ENCODE data around the gene LYPD3.

The LYPD3 gene

DNA sequence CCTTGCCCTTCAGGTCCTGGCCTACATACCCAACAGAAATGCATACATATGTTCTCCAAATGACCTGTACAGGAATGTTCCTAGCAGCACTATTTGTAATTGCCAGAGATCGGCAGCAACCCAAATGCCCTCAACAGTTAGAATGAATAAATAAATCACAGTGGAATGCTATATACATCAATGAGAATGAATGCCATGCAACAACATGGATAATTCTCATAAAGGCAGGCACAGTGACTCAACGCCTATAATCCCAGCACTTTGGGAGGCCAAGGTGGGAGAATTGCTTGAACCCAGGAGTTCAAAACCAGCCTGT is 32.1 kb downstream of the LYPD3 start:
- DNase-seq (ENCODE audit: low read depth in 2 of 2) = no peak

DNA sequence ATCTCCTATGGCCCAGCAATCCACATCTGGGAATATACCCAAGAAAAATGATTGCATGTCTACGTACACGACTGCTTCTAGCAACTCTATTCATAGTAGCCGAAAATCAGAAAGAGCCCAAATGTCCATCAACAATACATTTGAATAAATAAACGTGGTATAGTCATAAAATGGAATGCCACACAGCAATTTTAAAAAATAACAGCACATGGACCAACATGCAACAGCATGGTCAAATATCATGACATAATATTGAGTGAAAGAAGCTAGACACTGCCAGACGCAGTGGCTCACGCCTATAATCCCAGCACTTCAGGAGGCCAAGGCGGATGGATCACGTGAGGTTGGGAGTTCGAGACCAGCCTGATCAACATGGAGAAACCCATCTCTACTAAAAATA is 34.4 kb downstream of the LYPD3 start:
- no peak for DNase-seq (ENCODE audit: low read depth in 2 of 2)

DNA sequence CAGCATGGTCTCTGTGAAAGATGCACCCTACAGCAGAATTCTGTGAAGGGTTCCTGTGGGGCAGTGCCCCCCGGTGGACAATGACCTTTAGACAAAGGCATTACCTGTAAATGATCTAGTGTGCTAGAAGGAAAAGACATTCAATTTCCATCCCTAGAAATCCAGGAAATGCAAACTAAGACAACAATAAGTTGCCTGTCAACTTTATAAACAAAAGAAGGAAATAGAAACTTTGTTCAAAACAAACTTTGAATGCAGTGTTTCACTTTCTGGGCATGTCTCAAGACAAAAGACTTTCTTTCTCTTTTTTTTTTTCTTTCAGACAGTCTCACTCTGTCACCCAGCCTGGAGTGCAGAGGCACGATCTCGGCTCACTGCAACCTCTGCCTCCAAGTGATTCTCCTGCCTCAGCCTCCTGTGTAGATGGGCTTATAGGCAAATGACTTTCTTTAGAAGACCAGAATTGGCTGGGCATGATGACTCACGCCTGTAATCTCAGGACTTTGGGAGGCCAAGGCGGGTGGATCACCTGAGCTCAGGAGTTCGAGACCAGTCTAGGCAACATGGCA is 35.2 kb downstream of the LYPD3 start:
- DNase-seq (ENCODE audit: low read depth in 2 of 2) = no peak

DNA sequence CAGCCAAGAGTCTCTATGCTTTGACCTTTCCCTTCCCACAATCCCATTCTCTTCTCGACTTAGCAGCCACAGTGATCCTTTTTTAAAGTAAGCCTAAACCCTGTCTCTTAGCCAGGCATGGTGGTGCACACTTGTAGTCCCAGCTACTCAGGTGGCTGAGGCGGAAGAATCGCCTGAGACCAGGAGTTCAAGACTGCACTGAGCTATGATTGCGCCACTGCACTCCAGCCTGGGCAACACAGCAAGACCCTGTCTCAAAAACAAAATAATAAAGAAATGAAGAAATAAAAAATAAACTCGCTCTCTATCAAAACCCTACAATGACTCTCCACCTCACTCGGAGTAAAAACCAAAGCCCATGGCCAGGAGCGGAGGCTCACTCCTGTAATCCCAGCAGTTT is 36.0 kb downstream of the LYPD3 start:
- no peak for DNase-seq (ENCODE audit: low read depth in 2 of 2)

DNA sequence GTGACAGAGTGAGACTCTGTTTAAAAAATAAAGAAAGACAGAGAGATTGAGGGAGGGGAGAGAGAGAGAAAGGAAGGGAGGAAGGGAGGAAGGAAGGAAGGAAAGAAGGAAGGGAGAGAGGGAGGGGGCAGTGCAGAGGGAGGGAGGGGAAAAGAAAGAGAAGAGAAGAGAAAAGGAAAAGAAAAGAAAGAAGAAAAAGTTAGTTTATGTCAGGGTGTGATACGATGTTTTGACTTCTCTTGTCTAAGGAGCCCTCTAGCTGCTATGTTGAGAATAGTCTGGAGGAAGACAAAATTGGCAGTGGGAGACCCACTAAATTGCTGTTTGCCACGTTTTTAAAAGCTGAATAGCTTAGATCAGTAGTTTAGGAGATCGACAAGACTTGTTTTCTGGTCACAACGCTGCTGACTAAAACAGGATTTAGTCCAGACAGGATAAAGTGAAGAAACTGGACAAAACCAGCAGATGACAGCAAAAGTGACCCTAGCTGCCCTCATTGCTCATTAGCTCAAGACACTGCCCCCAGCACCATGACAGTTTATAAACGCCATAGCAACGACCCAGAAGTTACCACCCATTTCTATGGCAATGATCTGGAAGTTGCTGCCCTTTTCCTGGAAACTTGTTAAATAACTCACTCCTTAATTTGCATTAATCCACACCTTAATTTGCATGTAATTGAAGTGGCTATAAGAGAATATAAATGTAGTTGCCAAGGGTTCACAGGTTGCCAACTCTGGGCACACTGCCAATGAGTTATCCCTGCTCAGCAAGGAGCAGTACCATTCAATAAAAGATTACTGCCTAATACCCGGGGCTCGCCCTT is 39.6 kb downstream of the LYPD3 start:
- no peak for DNase-seq (ENCODE audit: low read depth in 2 of 2)

DNA sequence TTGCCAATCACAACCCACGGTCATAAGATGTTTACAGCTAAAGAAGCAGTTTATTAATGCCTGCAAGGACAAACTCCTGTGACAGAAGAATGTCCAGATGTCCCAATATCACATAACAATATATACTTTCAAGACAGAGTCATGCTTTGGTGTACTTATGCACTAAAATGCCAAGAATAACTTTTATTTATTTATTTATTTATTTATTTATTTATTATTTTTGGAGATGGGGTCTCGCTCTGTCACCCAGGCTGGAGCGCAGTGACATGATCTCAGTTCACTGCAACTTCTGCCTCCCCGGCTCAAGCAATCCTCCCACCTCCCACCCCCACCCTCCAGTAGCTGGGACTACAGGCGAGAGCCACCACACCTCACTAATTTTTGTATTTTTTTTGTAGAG is 41.6 kb downstream of the LYPD3 start:
- DNase-seq (ENCODE audit: low read depth in 2 of 2) = no peak

DNA sequence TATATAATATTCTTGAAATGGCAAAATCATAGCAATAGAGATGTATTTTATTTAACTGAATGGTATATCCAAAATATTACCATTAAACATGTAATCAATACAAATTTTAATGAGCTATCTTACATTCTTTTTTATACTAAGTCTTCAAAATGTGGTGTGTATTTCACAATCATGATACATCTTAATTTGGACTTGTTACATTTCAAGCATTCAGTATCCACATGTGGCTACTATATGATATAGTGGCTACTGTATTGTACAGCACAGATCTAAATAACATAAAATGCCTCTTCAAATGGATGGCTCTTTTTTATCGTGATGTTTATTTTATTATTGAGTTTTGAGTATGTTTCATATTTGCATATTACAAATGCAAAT is 42.7 kb downstream of the LYPD3 start:
- DNase-seq (ENCODE audit: low read depth in 2 of 2) = no peak

DNA sequence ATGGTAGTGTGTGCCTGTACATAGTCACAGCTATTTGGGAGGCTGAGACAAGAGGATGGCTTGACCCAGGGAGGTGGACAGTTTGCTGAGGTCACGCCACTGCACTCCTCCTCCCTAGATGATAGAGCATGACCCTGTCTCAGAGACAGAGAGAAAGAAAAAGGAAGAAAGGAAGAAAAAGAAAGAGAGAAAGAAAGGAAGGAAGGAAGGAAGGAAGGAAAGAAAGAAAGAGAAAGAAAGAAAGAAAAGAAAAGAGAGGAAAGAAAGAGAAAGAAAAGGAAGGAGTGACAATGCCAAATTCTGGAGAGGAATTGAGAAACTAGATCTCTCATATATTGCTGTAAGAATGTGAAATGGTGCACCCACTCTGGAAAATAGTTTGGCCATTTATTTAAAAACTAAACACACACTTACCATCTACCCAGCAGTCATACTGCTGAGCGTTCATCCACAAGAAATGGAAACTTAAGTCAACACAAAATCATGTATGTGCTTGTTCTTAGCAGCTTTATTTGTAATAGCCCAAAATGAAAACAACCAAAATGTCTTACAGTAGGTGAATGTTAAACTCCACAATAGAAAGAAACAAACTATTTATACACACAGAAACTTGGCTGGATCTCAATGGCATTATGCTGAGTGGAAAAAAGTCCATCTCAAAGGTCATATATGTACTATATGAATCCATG is 43.3 kb downstream of the LYPD3 start:
- DNase-seq (ENCODE audit: low read depth in 2 of 2) = no peak

DNA sequence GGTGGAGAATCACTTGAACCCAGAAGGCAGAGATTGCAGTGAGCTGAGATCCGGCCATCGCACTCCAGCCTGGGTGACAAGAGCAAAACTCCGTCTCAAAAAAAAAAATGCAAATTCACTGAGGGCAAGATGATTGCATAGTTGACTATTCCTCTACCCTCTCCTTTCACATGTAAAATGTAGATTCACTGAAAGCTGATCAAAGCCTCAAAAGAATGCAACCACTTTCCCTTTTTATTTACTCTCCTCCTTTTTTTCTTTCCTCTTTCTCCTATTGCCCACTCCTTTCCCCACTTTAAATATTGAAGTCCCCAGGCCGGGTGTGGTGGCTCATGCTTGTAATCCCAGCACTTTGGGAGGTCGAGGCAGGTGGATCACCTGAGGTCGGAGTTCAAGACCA is 44.5 kb downstream of the LYPD3 start:
- no peak for DNase-seq (ENCODE audit: low read depth in 2 of 2)

DNA sequence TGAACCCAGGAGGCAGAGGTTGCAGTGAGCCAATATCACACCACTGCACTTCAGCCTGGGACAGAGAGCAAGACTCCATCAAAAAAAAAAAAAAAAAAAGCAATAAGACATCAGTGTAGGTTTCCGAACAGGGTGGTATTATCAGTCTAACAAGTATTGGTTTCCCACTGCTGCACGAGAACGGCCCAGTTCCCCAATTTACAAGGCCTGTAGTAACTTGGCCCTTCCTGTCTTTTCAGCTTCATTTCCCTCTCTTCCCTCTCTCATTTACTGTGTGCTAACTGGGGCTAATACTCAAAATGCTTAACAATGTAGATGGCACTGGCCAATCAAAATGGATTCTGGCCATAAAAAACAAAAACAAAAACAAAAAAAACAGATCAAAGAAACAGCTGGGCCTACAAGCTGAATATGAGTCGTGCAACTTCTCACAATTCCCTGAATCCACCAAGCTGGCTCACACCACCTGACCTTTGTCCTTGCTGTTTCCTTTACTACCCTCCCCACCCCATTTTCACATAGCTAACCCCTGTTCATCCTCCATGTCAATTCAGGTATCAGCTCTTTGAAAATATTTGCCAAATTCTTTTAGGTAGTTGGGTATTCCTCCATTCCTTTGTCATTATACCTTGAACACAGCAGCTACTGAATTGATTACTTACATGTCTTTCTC is 48.3 kb downstream of the LYPD3 start:
- no peak for DNase-seq (ENCODE audit: low read depth in 2 of 2)

DNA sequence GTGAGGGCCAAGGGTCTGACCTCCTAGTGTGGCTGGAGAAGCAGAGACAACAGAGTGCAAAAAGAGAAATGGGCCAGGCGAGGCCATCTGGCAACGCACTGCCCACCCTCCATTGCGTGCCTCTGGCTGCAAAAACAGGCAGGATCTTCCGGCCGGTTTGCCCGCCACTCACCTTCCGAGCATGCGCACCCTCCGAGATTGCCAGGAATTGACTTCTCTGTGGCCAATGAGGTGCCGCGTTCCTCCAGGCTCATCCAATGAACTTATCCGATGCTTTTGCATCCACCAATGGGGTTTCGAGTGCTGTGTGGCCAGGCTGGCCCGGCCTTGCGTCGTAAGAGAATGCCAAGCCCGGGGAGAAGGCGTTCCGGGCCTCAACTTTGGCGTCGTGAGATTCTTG is 50.9 kb downstream of the LYPD3 start, which contains the start of gene TEX101:
TEX101 (plus strand) TSS at position 337 of the 400 bp plus-strand sequence. CDS start 1,030 bp downstream, outside the sequence.
- no peak for DNase-seq (ENCODE audit: low read depth in 2 of 2)

DNA sequence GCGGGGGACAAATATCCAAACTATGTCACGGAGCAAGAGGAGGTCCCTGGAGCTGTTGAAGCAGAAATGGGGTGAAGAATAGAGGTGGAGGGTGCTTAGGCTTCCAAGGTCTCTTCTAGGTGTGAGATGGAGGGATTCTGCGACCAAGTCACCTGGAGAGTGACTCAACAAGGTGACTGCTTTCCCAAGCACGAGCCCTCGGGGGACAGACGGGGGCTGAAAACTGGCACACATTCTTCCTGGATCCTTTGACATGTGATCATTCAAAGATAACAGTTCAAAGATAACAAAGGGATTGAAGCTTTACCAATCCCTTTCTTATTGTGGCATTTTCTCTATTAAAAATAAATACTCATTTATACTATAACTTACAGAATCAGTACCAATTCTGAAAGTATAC is 53.0 kb downstream of the LYPD3 start:
- DNase-seq (ENCODE audit: low read depth in 2 of 2) = no peak

Measured in stimulated activated CD4-positive, alpha-beta T cell treated with anti-CD3 and anti-CD28 coated beads, Interleukin-4, amount 100 ng/mL, for 48 hours (primary cell).